ENCODE data around the gene TNPO1. TPM values are rescaled to one million over a fixed set of nuclear protein-coding genes. Genes with fewer than 3 reads are reported as not detected.

TNPO1 gene
- total and polyA plus RNA-seq, 12 donors = 5.3 to 78.0 (median 67.5) TPM

- H3K27me3 ChIP-seq = no peaks in the 10 kb centered on the region
- intact Hi-C loops (cut with DNase I) = no loop called here
- no peaks in the 10 kb centered on the region for H3K9me3 ChIP-seq
- no peak for TF ChIP-seq CTCF (IDR thresholded peaks at IDR 0.05)
- H3K4me3 ChIP-seq = no peak overlapping the region
- DNase-seq (no peak), ATAC-seq (no peak)
- H3K27ac ChIP-seq = no peak overlapping the region
- H3K36me3 ChIP-seq = no peaks in the 10 kb centered on the region
- WGBS, 2 donors = 97 to 98% methylated on average over 2 of the region's 2 CpGs
- H3K4me1 ChIP-seq = peaks cover 0 to 13% (median 4%) of the 10 kb centered on the region in 9 donors
Measured at GRCh38 chr5:72830362-72830761, 13.9 kb downstream of the TNPO1 start.

- no peaks in the 10 kb centered on the region for H3K9me3 ChIP-seq
- TF ChIP-seq CTCF (IDR thresholded peaks at IDR 0.05) = no peak
- H3K4me1 ChIP-seq = peaks cover 0 to 14% (median 9%) of the 10 kb centered on the region in 9 donors
- H3K4me3 ChIP-seq = no peak overlapping the region
- H3K27ac ChIP-seq = no peak overlapping the region
- intact Hi-C loops (cut with DNase I) = no loop called here
- no peaks in the 10 kb centered on the region for H3K36me3 ChIP-seq
- no peak for DNase-seq
- no peak for ATAC-seq
- WGBS, 2 donors = 96 to 99% methylated on average over 4 of the region's 4 CpGs
- H3K27me3 ChIP-seq = no peaks in the 10 kb centered on the region
Measured at GRCh38 chr5:72831685-72832084, 15.2 kb downstream of the TNPO1 start.

GRCh38 chr5:72834924-72835323 lies 18.5 kb downstream of the TNPO1 start:
- 84 to 89% methylated on average over 2 of the region's 2 CpGs for WGBS, 2 donors

GRCh38 chr5:72835633-72836032 lies 19.2 kb downstream of the TNPO1 start:
- DNase-seq (no peak), ATAC-seq (peak in 1 of 8 donors; percentile 31)
- no peak for TF ChIP-seq CTCF (IDR thresholded peaks at IDR 0.05)
- intact Hi-C loops (cut with DNase I) = no loop called here
- no peaks in the 10 kb centered on the region for H3K36me3 ChIP-seq
- H3K27ac ChIP-seq = no peak overlapping the region
- peaks cover 0 to 45% (median 31%) of the 10 kb centered on the region in 9 donors for H3K4me1 ChIP-seq
- H3K9me3 ChIP-seq = no peaks in the 10 kb centered on the region
- WGBS, 2 donors = 92 to 93% methylated on average over 3 of the region's 3 CpGs
- no peak overlapping the region for H3K4me3 ChIP-seq
- no peaks in the 10 kb centered on the region for H3K27me3 ChIP-seq

More at GRCh38 chr5:72834924-72835323, 18.5 kb downstream of the TNPO1 start:
- no peak for TF ChIP-seq CTCF (IDR thresholded peaks at IDR 0.05)
- Histone ChIP-seq H3K9me3 (no peaks in the 10 kb centered on the region), H3K27ac (no peak overlapping the region), H3K36me3 (no peaks in the 10 kb centered on the region), H3K4me1 (peaks cover 0 to 42% (median 31%) of the 10 kb centered on the region in 9 donors), H3K4me3 (no peak overlapping the region), H3K27me3 (no peaks in the 10 kb centered on the region)
- DNase-seq = no peak
- intact Hi-C loops (cut with DNase I) = no loop called here
- ATAC-seq = no peak

Measured in heart right ventricle (tissue), 16 donors.